ENCODE data around the gene BMP8A.
"Not testable (repeated sequence)": the region's sequence is repeated elsewhere in the genome, so short reads cannot be mapped to it uniquely, and the experiment has no call there.

BMP8A gene

GRCh38 chr1:39504436-39504835 lies 13.0 kb downstream of the BMP8A start:
- DNase-seq (ENCODE audit: low read depth in 1 of 2, low spot score in 1 of 2), result not testable (repeated sequence)

- no peak for DNase-seq (ENCODE audit: low read depth in 1 of 2, low spot score in 1 of 2)
Measured at GRCh38 chr1:39505289-39505688, 13.9 kb downstream of the BMP8A start.

- DNase-seq (ENCODE audit: low read depth in 1 of 2, low spot score in 1 of 2), result no peak
Measured at GRCh38 chr1:39507230-39507928, 15.9 kb downstream of the BMP8A start.

- no peak for DNase-seq (ENCODE audit: low read depth in 1 of 2, low spot score in 1 of 2)
Measured at GRCh38 chr1:39508266-39508665, 16.8 kb downstream of the BMP8A start.

- no peak for DNase-seq (ENCODE audit: low read depth in 1 of 2, low spot score in 1 of 2)
Measured at GRCh38 chr1:39508857-39509305, 17.4 kb downstream of the BMP8A start.

- no peak for DNase-seq (ENCODE audit: low read depth in 1 of 2, low spot score in 1 of 2)
Measured at GRCh38 chr1:39509360-39510009, 18.0 kb downstream of the BMP8A start.

- not testable (repeated sequence) for DNase-seq (ENCODE audit: low read depth in 1 of 2, low spot score in 1 of 2)
Measured at GRCh38 chr1:39510570-39511186, 19.2 kb downstream of the BMP8A start.

- DNase-seq (ENCODE audit: low read depth in 1 of 2, low spot score in 1 of 2), result not testable (repeated sequence)
Measured at GRCh38 chr1:39511477-39511876, 20.0 kb downstream of the BMP8A start.

GRCh38 chr1:39512234-39512847 lies 20.9 kb downstream of the BMP8A start:
- DNase-seq (ENCODE audit: low read depth in 1 of 2, low spot score in 1 of 2), result not testable (repeated sequence)

- not testable (repeated sequence) for DNase-seq (ENCODE audit: low read depth in 1 of 2, low spot score in 1 of 2)
Measured at GRCh38 chr1:39514710-39515124, 23.3 kb downstream of the BMP8A start.

- DNase-seq (ENCODE audit: low read depth in 1 of 2, low spot score in 1 of 2), result not testable (repeated sequence)
Measured at GRCh38 chr1:39515131-39516086, 24.0 kb downstream of the BMP8A start.

- not testable (repeated sequence) for DNase-seq (ENCODE audit: low read depth in 1 of 2, low spot score in 1 of 2)
Measured at GRCh38 chr1:39516841-39517240, 25.4 kb downstream of the BMP8A start.

- not testable (repeated sequence) for DNase-seq (ENCODE audit: low read depth in 1 of 2, low spot score in 1 of 2)
Measured at GRCh38 chr1:39517936-39518335, 26.5 kb downstream of the BMP8A start.

GRCh38 chr1:39519376-39519775 lies 27.9 kb downstream of the BMP8A start:
- not testable (repeated sequence) for DNase-seq (ENCODE audit: low read depth in 1 of 2, low spot score in 1 of 2)

GRCh38 chr1:39522221-39522620 lies 30.8 kb downstream of the BMP8A start:
- not testable (repeated sequence) for DNase-seq (ENCODE audit: low read depth in 1 of 2, low spot score in 1 of 2)

GRCh38 chr1:39522661-39523567 lies 31.5 kb downstream of the BMP8A start:
- no peak for DNase-seq (ENCODE audit: low read depth in 1 of 2, low spot score in 1 of 2)

- DNase-seq (ENCODE audit: low read depth in 1 of 2, low spot score in 1 of 2), result no peak
Measured at GRCh38 chr1:39524171-39524570, 32.7 kb downstream of the BMP8A start.

GRCh38 chr1:39524591-39525365 lies 33.3 kb downstream of the BMP8A start:
- DNase-seq (ENCODE audit: low read depth in 1 of 2, low spot score in 1 of 2), result no peak
